Measurements from ENCODE around the gene PRDX5.

The PRDX5 gene

DNA sequence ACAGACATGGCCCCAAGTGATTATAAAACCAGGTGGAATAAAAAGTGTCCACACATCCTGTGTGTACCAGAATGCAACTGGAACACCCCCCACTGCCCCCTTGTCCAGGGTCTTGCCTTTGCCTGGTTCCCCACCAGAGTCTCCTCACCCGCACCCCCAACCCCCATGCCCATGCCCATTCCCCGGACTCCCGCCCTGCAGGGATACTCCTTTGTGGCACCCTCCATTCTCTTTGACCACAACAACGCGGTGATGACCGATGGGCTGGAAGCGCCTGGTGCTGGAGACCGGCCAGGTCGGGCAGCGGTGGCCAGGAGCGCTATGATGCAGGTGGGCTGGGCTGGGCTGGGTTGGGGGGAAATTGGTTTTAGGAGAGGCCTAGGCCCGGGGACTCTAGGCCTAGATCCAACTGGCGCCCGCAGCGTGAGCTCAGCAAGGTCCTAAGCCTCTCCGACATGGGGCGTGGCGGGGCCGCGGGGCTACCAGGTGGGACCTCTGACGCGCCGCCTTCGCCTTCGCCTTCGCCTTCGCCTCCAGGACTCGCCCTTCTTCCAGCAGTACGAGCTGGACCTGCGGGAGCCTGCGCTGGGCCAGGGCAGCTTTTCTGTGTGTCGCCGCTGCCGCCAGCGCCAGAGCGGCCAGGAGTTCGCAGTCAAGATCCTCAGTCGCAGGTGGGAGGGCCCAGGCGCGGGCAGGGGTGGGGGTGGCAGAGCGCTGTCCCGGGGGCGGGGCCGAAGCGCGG, 50.2 kb downstream of the PRDX5 start:
- DNase-seq: no peak

DNA sequence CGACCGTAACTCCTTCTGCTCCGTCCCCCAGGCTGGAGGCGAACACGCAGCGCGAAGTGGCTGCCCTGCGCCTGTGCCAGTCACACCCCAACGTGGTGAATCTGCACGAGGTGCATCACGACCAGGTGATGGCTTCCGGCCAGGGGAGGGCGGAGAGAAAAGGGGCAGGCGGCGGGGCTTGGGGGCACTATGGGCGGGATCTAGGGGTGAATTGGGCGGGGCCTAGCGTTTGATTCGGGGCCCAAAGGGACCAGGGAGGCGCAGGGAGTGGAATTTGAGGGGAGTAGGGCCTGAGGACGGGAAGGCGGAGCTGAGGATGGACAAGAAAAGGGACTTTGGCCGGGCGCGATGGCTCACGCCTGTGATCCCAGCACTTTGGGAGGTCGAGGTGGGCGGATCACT, 50.8 kb downstream of the PRDX5 start:
- DNase-seq: no peak

DNA sequence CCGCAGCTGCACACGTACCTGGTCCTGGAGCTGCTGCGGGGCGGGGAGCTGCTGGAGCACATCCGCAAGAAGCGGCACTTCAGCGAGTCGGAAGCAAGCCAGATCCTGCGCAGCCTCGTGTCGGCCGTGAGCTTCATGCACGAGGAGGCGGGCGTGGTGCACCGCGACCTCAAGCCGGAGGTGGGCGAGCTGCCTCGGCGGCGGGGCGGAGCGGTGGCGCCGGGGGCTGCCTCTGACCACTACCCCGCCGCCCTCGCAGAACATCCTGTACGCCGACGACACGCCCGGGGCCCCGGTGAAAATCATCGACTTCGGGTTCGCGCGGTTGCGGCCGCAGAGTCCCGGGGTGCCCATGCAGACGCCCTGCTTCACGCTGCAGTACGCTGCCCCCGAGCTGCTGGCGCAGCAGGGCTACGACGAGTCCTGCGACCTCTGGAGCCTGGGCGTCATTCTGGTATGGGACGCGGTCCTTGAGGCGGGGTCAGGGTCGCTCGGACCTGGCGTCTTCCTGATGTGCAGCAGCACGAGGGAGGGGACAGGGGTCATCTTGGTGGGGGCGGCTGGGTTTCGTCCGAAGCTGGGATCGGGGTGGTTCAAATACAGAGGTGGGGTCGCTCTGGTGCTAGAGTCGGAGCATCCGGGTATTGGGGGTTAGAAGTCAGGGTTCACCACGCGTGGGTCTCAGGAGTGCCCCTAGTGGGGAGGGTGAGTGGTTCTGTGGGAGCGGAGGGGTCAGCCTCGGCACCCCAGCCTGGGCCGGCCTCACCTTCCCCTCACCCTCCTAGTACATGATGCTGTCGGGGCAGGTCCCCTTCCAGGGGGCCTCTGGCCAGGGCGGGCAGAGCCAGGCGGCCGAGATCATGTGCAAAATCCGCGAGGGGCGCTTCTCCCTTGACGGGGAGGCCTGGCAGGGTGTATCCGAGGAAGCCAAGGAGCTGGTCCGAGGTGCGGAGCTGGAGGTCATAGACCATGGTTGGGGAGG, 51.8 kb downstream of the PRDX5 start:
- no peak for DNase-seq

DNA sequence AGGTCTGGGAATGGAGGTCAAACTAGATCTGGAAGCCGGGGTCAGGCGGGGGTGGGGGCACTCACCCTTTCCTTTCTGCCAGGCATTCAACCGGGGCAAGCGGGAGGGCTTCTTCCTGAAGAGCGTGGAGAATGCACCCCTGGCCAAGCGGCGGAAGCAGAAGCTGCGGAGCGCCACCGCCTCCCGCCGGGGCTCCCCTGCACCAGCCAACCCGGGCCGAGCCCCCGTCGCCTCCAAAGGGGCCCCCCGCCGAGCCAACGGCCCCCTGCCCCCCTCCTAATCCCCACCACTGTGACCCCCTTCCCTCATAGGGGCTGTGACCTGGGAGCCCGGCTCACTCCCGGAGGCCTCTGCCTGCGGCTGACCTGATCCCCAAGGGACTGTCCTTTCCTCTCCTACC, 53.3 kb downstream of the PRDX5 start:
- DNase-seq: no peak
